ENCODE measurements around the gene CORO6.

CORO6 gene

DNA sequence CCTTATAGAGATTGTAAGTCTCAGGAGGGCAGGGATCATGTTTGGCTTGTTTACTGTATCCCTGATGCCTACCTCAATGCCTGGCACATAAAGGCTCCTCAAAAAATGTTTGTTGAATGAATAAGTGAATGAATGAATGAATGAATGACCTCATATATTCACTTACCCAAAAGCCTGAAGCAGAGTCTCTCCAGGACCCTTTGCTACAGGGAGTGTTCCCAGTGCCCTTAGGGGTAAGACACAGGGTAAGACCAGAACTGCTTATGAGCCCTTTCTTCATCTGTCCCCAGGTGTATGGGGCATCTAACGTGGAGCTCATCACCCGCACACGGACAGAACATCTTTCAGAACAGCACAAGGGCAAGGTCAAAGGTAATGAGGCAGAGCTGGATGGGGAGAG, 12.3 kb downstream of the CORO6 start:
- TF ChIP-seq ZBTB7A (IDR thresholded peaks at IDR 0.05; ENCODE audit: low read depth): no peak
- TF ChIP-seq, protein P1, sequence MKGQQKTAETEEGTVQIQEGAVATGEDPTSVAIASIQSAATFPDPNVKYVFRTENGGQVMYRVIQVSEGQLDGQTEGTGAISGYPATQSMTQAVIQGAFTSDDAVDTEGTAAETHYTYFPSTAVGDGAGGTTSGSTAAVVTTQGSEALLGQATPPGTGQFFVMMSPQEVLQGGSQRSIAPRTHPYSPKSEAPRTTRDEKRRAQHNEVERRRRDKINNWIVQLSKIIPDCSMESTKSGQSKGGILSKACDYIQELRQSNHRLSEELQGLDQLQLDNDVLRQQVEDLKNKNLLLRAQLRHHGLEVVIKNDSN (IDR thresholded peaks at IDR 0.05): no peak
- TF ChIP-seq YY1 (IDR thresholded peaks at IDR 0.05; ENCODE audit: low read depth): no peak
- no peak for TF ChIP-seq TEAD4 (IDR thresholded peaks at IDR 0.05)
- no peak for TF ChIP-seq FOXM1 (IDR thresholded peaks at IDR 0.05; ENCODE audit: borderline replicate concordance, low read depth)
- TF ChIP-seq CEBPB (IDR thresholded peaks at IDR 0.05): no peak
- no peak for TF ChIP-seq MAX (IDR thresholded peaks at IDR 0.05)
- no peak for TF ChIP-seq CREB1 (IDR thresholded peaks at IDR 0.05; ENCODE audit: low read depth)
- no peak for TF ChIP-seq TAF1 (IDR thresholded peaks at IDR 0.05; ENCODE audit: low read depth)
- TF ChIP-seq NFIC (IDR thresholded peaks at IDR 0.05): no peak
- no peak for TF ChIP-seq TCF12 (IDR thresholded peaks at IDR 0.05; ENCODE audit: low read depth)
- TF ChIP-seq RAD21 (IDR thresholded peaks at IDR 0.05; ENCODE audit: low read depth): no peak
- no peak for TF ChIP-seq EP300 (IDR thresholded peaks at IDR 0.05; ENCODE audit: borderline replicate concordance)
- TF ChIP-seq REST (IDR thresholded peaks at IDR 0.05; ENCODE audit: low read depth): no peak
- no peak for TF ChIP-seq EGR1 (IDR thresholded peaks at IDR 0.05)

DNA sequence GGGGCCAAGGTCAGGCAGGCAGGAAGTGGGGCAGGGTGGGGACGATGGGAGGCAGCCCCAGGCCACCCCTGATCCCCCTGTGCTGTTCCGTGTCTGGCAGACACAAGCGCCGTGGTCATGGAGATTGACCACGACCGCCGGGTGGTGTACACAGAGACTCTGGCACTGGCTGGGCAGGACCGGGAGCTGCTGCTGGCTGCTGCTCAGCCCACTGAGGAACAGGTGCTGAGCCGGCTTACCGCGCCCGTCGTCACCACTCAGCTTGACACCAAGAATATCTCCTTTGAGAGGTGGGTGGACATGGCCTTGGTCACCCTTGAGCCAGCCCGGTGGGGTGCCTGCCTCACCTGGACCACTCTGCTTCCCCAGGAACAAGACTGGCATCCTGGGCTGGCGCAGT, 13.7 kb downstream of the CORO6 start:
- TF ChIP-seq TAF1 (IDR thresholded peaks at IDR 0.05; ENCODE audit: low read depth): no peak
- TF ChIP-seq REST (IDR thresholded peaks at IDR 0.05; ENCODE audit: low read depth): no peak
- TF ChIP-seq, protein P1 (IDR thresholded peaks at IDR 0.05): no peak
- no peak for TF ChIP-seq FOXM1 (IDR thresholded peaks at IDR 0.05; ENCODE audit: borderline replicate concordance, low read depth)

DNA sequence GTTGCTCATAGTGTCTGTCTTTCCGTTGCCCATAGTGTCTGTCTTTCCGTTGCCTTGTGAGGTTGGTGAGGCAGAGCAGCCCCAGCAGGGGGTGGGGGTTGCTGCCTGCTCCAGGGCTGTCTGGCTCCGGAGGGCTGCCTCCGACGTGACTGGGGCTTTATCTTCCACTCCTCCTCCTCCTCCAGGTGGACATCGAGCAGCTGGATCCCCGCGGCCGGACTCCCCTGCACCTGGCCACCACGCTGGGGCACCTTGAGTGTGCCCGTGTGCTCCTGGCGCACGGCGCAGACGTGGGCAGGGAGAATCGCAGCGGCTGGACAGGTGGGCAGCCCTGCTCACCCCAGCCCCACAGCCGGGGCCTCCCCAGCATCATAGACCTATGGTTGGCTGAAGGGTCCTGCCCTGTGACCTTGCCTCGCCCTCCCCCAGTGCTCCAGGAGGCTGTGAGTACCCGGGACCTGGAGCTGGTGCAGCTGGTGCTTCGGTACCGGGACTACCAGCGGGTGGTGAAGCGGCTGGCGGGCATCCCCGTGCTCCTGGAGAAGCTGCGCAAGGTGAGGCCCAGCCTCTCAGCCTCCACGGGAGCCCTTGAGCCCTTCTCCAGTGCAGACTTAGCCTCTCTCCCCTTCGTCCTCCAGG, 15.0 kb downstream of the CORO6 start:
- TF ChIP-seq ZBTB7A (IDR thresholded peaks at IDR 0.05; ENCODE audit: low read depth): no peak
- TF ChIP-seq YY1 (IDR thresholded peaks at IDR 0.05; ENCODE audit: low read depth): no peak
- no peak for TF ChIP-seq MAX (IDR thresholded peaks at IDR 0.05)
- no peak for TF ChIP-seq TAF1 (IDR thresholded peaks at IDR 0.05; ENCODE audit: low read depth)

- TF ChIP-seq EGR1 (IDR thresholded peaks at IDR 0.05) (no peak), TAF1 (IDR thresholded peaks at IDR 0.05; ENCODE audit: low read depth) (no peak), FOXM1 (IDR thresholded peaks at IDR 0.05; ENCODE audit: borderline replicate concordance, low read depth) (no peak), CREB1 (IDR thresholded peaks at IDR 0.05; ENCODE audit: low read depth) (no peak), TCF12 (IDR thresholded peaks at IDR 0.05; ENCODE audit: low read depth) (no peak), REST (IDR thresholded peaks at IDR 0.05; ENCODE audit: low read depth) (no peak), CEBPB (IDR thresholded peaks at IDR 0.05) (no peak)
Observed at GRCh38 chr17:29603109-29603674, 19.5 kb downstream of the CORO6 start.

All from Ishikawa (cell line).